Cardiac muscle cell (in vitro differentiated cells and primary cell): ENCODE results near the gene BCL2L2. TPM values are rescaled to one million over a fixed set of nuclear protein-coding genes. Genes with fewer than 3 reads are reported as not detected.
A peak's percentile ranks its signal among the peaks of the same experiment; 100 is the strongest.

Experiments
- DNase-seq, 2 donors: peaks; one replicate each; pipeline versions ENCODE4 v3.0.0 to v3.0.0-alpha.2; 2010 to 2017; ENCODE audit warnings: low read depth in 1 of 2, low spot score in 1 of 2
- H3K27ac ChIP-seq: fragments of 200-600 bp; sonication (generic); 2 replicates; pipeline ENCODE4 v1.5.1; 2016
- H3K27me3 ChIP-seq: fragments of 200-600 bp; sonication (generic); 2 replicates; pipeline ENCODE4 v1.6.0; 2016; ENCODE audit warnings: control low read depth
- H3K36me3 ChIP-seq: fragments of 200-600 bp; sonication (generic); 2 replicates; pipeline ENCODE4 v1.5.1; 2016; ENCODE audit warnings: control low read depth
- H3K4me1 ChIP-seq: fragments of 200-600 bp; sonication (generic); 2 replicates; pipeline ENCODE4 v1.8.1; 2017; ENCODE audit warnings: low read depth, mild to moderate bottlenecking, mixed run types
- H3K4me3 ChIP-seq: fragments of 200-600 bp; sonication (generic); 2 replicates; pipeline ENCODE4 v1.5.1; 2016; ENCODE audit warnings: mild to moderate bottlenecking
- H3K9me3 ChIP-seq: fragments of 200-600 bp; sonication (generic); 2 replicates; pipeline ENCODE4 v1.5.1; 2017; ENCODE audit warnings: low read depth, mild to moderate bottlenecking, control low read depth
- polyA plus RNA-seq: library from polyadenylated mRNA; unstranded; fragments of >200 nt; fragmentation: Nextera tagmentation; extraction: Ambion mirVana; gene quantifications from 2 replicates; pipeline ENCODE4 v1.2.1, GENCODE V29; 2016
- total RNA-seq: library from RNA; depleted of rRNA; stranded (reverse); fragments of >200 nt; gene quantifications from 2 replicates; pipeline ENCODE4 v1.2.3, GENCODE V29; 2016
- TF ChIP-seq, protein P1 (sequence below): IDR thresholded peaks from 2 replicates; pipeline ENCODE4 v1.5.1; 2012; ENCODE audit warnings: low read depth, mild to moderate bottlenecking, low read length

The BCL2L2 gene
- total and polyA plus RNA-seq, 2 experiments from 2014 or later: 5.8 to 28.6 TPM

DNA sequence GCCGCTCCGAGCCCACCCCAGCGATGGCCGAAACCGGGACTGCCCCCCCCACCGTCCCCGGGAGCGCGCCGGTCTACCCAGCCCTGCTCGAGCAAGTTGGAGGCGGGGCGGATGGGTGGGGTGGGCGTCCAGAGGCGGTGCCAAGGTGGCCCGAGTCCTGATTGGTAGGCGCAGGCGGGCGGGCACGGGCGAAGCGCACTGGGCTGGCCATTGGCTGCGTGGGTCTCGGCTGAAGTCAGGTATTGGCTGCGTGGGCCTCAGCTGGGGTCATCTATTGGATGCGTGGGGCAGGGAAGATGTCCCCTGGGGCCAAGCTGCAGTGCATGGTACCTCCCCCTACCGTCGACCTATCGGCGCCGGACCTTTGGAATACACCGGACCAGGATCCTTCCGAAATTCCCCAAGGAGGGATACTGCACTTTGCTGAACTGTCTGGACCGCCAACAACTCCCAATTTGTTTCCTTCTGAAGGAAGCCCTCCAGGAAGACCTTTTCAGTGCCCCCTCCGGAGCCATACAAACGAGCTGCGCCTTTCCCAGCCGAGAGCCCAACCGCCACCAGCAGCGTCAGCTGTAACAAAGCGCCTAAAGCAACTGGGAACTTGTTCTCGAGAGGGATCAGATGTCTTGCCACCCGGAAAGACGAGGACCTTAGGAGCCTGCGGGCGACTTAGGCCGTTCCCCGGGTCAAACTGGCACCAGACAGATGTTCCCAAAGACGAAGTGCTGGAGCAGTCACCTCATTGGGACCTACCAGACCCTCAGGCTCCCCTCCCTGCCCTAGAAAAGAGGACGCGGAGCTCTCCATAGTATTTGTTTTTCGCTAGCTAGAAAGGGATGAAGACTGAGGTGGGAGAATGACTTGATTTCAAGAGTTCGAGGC, 20.4 kb upstream of the BCL2L2 start, which contains the start of gene HOMEZ:
TSS of gene HOMEZ (minus strand) at position 113 of the 882 bp plus-strand sequence. CDS start 180 bp downstream, outside the sequence.
- Histone ChIP-seq H3K27me3 (peaks cover 4% of the 10 kb centered on the region), H3K36me3 (no peaks in the 10 kb centered on the region), H3K4me1 (peaks cover 11% of the 10 kb centered on the region), H3K9me3 (no peaks in the 10 kb centered on the region), H3K27ac (peak within 1 kb of the TSS; percentile 67), H3K4me3 (peak within 1 kb of the TSS; percentile 87)
- TF ChIP-seq, protein P1, sequence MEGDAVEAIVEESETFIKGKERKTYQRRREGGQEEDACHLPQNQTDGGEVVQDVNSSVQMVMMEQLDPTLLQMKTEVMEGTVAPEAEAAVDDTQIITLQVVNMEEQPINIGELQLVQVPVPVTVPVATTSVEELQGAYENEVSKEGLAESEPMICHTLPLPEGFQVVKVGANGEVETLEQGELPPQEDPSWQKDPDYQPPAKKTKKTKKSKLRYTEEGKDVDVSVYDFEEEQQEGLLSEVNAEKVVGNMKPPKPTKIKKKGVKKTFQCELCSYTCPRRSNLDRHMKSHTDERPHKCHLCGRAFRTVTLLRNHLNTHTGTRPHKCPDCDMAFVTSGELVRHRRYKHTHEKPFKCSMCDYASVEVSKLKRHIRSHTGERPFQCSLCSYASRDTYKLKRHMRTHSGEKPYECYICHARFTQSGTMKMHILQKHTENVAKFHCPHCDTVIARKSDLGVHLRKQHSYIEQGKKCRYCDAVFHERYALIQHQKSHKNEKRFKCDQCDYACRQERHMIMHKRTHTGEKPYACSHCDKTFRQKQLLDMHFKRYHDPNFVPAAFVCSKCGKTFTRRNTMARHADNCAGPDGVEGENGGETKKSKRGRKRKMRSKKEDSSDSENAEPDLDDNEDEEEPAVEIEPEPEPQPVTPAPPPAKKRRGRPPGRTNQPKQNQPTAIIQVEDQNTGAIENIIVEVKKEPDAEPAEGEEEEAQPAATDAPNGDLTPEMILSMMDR: peak; percentile 14
- peak; percentile 98 to 100 for DNase-seq

DNA sequence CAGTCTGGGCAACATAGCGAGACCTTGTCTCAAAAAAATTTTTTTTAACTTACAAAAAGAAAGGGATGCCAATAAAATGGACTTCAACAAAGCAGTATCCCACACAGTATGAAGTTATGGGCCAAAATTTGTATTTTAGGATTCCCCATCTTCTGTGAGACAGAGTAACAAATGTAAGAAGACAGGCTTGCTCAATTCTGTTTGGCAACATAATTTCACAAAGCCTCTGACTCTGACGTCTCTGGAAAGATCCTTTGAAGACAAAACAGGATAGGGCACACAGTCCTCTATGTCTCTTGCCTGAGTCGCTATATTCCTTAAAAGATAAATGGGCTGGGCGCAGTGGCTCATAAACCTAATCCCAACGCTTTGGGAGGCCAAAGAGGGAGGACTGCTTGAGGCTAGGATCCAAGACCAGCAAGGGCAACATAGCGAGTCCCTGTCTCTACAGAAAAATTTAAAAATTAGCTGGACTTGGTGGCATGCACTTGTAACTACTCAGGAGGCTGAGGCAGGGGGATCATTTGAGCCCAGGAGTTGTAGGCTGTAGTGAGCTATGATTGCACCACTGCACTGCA, 19.6 kb upstream of the BCL2L2 start:
- H3K4me3 ChIP-seq: peak overlapping the region; percentile 87
- peak overlapping the region; percentile 67 for H3K27ac ChIP-seq
- peaks cover 11% of the 10 kb centered on the region for H3K4me1 ChIP-seq
- TF ChIP-seq, protein P1: no peak
- no peaks in the 10 kb centered on the region for H3K36me3 ChIP-seq
- H3K27me3 ChIP-seq: peaks cover 6% of the 10 kb centered on the region
- peak in 1 of 2 donors; percentile 30 for DNase-seq
- H3K9me3 ChIP-seq: no peaks in the 10 kb centered on the region

DNA sequence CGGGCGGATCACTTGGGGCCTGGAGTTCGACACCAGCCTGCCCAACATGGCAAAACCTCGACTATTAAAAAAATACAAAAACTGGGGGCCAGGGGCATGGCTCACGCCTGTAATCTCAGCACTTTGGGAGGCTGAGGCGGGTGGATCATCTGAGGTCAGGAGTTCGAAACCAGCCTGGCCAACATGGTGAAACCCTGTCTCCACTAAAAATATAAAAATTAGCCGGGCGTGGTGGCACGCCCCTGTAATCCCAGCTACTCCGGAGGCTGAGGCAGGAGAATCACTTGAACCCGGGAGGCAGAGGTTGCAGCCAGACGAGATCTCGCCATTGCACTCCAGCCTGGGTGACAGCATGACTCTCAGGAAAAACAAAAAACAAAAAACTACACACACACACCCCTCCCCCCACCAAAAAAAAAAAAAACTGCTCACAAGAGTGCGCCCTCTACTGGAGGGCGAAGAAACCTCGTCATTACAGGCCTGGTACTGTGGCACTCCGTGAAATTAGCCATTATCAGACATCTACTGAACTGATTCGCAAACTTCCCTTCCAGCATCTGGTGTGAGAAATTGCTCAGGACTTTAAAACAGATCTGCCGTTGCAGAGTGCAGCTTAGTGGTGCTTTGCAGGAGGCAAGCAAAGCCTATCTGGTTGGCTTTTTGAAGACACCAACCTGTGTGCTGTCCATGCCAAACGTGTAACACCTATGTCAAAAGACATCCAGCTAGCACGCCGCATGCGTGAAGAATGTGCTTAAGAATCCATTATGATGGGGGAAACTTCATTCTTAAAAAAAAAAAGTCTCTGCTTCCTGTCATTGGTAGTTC, 11.7 kb upstream of the BCL2L2 start:
- H3K27ac ChIP-seq: no peak overlapping the region
- no peaks in the 10 kb centered on the region for H3K9me3 ChIP-seq
- H3K4me1 ChIP-seq: peaks cover 17% of the 10 kb centered on the region
- no peak overlapping the region for H3K4me3 ChIP-seq
- H3K27me3 ChIP-seq: peaks cover 6% of the 10 kb centered on the region
- H3K36me3 ChIP-seq: peaks cover 16% of the 10 kb centered on the region
- TF ChIP-seq, protein P1: peak; percentile 91
- DNase-seq: peak; percentile 70 to 73

DNA sequence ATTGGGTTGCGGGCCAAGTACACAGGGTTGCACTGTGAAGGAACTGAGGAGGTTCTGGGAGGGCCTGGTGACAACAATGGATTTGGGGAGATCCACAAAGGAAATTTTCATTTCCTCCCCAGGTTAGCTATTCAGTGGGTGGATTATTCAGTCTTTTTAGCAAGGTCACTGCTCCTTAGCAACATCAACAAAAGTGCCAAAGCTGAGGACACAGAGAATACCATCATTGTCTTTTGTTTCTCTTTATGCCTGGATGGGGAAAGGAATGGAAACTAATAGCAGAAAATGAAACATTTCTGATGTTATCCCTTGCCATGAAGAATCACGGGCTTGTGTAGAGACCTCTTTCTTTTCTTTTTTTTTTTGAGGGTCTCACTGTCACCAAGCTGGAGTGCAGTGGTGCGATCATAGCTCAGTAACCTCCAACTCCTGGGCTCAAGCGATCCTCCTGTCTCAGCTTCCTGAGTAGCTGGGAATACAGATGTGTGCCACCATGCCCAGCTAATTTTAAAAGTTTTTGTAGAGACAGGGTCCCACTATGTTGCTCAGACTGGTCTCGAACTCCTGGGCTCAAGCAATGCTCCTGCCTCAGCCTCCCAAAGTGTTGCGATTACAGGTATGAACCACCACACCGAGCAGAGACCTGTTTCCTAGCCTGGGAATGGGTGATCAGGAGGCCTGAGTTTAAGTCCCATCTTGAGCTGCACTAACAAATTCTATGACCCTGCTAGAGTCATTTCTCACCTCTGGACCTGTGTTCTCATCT, 10.4 kb upstream of the BCL2L2 start:
- Histone ChIP-seq H3K27ac (no peak overlapping the region), H3K36me3 (peaks cover 16% of the 10 kb centered on the region), H3K27me3 (peaks cover 2% of the 10 kb centered on the region), H3K4me1 (peaks cover 23% of the 10 kb centered on the region), H3K4me3 (no peak overlapping the region), H3K9me3 (no peaks in the 10 kb centered on the region)
- TF ChIP-seq, protein P1: no peak
- no peak for DNase-seq

DNA sequence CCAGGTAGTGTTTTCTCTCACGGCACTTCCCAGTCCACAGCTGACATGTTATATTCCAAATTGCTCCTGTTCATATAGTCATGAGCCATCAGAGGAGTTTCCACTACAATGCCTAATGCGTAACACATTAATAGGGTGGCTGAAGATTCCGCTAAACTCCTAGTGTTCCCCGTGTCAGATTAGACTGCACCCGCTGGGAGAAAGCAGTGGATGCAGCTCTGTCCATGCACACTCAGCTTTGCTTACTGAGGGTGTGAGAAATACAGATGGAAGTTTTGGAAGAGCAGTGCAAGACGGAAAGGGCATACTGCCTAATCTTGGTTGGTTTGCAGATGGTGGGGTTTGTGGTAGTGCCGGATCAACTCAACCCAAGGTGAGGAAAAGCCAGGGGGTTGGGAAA, 9.5 kb upstream of the BCL2L2 start:
- DNase-seq: no peak
- Histone ChIP-seq H3K27me3 (no peaks in the 10 kb centered on the region), H3K27ac (no peak overlapping the region), H3K36me3 (peaks cover 16% of the 10 kb centered on the region), H3K4me3 (no peak overlapping the region), H3K9me3 (no peaks in the 10 kb centered on the region), H3K4me1 (peaks cover 23% of the 10 kb centered on the region)
- TF ChIP-seq, protein P1: no peak
